ENCODE results near the gene PCDHGB2. TPM values are rescaled to one million over a fixed set of nuclear protein-coding genes. Genes with fewer than 3 reads are reported as not detected.

The PCDHGB2 gene
- total RNA-seq, 2 donors from 2014 or later: 5.2 to 6.7 TPM

DNA sequence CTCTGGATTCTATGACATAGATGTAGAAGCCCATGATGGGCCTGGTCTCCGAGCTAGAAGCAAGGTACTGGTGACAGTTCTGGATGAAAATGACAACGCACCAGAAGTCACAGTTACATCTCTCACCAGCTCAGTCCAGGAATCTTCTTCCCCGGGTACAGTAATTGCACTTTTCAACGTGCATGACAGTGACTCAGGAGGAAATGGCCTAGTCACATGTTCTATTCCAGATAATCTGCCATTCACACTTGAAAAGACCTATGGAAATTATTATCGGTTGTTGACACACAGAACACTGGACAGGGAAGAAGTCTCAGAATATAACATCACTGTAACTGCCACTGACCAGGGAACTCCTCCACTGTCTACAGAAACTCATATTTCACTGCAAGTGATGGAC, 3.7 kb upstream of the PCDHGB2 start:
- Histone ChIP-seq H3K4me1 (no peaks in the 10 kb centered on the region), H3K9me3 (peaks cover under 1 to 97% of the 10 kb centered on the region in 2 donors), H3K36me3 (no peaks in the 10 kb centered on the region), H3K27ac (no peak overlapping the region), H3K27me3 (no peaks in the 10 kb centered on the region), H3K4me3 (no peak overlapping the region)
- TF ChIP-seq, protein P1, sequence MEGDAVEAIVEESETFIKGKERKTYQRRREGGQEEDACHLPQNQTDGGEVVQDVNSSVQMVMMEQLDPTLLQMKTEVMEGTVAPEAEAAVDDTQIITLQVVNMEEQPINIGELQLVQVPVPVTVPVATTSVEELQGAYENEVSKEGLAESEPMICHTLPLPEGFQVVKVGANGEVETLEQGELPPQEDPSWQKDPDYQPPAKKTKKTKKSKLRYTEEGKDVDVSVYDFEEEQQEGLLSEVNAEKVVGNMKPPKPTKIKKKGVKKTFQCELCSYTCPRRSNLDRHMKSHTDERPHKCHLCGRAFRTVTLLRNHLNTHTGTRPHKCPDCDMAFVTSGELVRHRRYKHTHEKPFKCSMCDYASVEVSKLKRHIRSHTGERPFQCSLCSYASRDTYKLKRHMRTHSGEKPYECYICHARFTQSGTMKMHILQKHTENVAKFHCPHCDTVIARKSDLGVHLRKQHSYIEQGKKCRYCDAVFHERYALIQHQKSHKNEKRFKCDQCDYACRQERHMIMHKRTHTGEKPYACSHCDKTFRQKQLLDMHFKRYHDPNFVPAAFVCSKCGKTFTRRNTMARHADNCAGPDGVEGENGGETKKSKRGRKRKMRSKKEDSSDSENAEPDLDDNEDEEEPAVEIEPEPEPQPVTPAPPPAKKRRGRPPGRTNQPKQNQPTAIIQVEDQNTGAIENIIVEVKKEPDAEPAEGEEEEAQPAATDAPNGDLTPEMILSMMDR (IDR thresholded peaks at IDR 0.05): no peak
- no peak for DNase-seq (ENCODE audit: low spot score)

DNA sequence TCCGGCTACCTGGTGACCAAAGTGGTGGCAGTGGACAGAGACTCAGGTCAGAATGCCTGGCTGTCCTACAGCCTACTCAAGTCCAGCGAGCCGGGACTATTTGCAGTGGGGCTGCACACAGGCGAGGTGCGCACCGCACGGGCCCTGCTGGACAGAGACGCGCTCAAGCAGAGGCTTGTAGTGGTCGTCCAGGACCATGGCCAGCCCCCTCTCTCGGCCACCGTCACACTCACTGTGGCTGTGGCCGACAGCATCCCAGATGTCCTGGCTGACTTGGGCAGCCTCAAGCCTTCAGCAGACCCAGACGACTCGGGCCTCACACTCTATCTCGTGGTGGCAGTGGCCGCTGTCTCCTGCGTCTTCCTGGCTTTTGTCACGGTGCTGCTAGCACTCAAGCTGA, 2.8 kb upstream of the PCDHGB2 start:
- no peak for DNase-seq (ENCODE audit: low spot score)
- H3K27me3 ChIP-seq: no peaks in the 10 kb centered on the region
- TF ChIP-seq, protein P1 (IDR thresholded peaks at IDR 0.05): no peak
- no peak overlapping the region for H3K27ac ChIP-seq
- H3K36me3 ChIP-seq: no peaks in the 10 kb centered on the region
- no peak overlapping the region for H3K4me3 ChIP-seq
- H3K9me3 ChIP-seq: peaks cover 5 to 97% of the 10 kb centered on the region in 2 donors
- no peaks in the 10 kb centered on the region for H3K4me1 ChIP-seq

DNA sequence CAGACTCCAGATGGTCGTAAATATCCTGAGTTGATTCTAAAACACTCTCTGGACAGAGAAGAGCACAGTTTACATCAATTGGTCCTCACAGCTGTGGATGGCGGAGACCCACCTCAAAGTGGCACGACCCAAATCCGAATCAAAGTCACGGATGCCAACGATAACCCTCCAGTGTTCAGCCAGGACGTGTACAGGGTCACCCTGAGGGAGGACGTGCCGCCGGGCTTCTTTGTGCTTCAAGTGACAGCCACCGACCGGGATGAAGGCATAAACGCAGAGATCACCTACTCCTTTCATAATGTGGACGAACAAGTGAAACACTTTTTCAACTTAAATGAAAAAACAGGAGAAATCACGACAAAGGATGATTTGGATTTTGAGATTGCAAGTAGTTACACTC, 891 bp downstream of the PCDHGB2 start:
- Histone ChIP-seq H3K27ac (no peak overlapping the region), H3K36me3 (no peaks in the 10 kb centered on the region), H3K4me3 (no peak overlapping the region), H3K4me1 (no peaks in the 10 kb centered on the region), H3K9me3 (peaks cover 19 to 98% of the 10 kb centered on the region in 2 donors), H3K27me3 (no peaks in the 10 kb centered on the region)
- TF ChIP-seq, protein P1 (IDR thresholded peaks at IDR 0.05): no peak
- no peak for DNase-seq (ENCODE audit: low spot score)

DNA sequence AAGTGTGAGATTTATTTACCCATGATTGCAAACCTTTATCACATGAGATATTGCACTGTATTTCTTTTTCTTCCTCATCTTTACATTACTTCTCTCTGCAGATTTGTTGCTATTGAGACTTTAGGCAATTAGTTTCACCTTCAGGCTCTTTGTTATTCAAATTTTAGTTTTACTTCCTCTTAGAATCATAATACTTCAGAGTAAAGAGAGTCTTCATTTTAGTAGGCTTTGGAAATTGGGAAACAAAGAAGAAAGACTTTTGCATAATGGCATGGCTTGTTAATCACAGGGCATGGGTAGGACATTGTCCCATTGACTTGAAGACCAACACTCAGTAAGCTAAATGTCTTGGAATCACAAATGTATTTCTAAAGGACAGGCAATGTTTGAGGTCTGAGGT, 2.9 kb downstream of the PCDHGB2 start:
- H3K27ac ChIP-seq: no peak overlapping the region
- H3K4me1 ChIP-seq: no peaks in the 10 kb centered on the region
- DNase-seq (ENCODE audit: low spot score): no peak
- H3K27me3 ChIP-seq: no peaks in the 10 kb centered on the region
- H3K36me3 ChIP-seq: no peaks in the 10 kb centered on the region
- peaks cover 22 to 96% of the 10 kb centered on the region in 2 donors for H3K9me3 ChIP-seq
- no peak overlapping the region for H3K4me3 ChIP-seq
- TF ChIP-seq, protein P1 (IDR thresholded peaks at IDR 0.05): no peak

DNA sequence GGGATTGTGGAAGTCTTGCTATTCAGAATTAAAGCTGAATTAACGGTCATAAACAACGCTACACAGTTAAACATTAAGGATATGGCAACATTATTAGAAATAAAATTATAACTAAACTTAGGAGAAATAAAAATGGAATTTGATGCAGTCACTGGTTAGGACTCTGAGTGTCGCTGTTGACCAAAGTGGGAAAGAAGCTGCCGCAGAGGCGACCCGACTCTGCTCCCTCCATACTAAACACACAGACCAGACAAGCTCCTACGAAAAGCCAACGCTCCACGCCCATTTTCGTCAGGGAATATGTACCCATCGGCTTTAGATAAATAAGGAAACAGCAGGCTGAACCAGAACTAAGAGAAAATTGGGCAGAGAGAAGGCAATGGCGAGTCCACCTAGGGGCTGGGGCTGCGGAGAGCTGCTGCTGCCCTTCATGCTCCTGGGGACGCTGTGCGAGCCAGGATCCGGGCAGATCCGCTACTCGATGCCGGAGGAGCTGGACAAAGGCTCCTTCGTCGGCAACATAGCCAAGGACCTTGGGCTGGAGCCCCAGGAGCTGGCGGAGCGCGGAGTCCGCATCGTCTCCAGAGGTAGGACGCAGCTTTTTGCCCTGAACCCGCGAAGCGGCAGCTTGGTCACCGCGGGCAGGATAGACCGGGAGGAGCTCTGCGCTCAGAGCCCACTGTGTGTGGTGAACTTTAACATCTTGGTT, 4.3 kb downstream of the PCDHGB2 start, which contains the start of gene PCDHGA5:
PCDHGA5 (plus strand) TSS at position 211 of the 709 bp plus-strand sequence; CDS start at position 380, 169 bp downstream.
- no peak for DNase-seq (ENCODE audit: low spot score)
- TF ChIP-seq, protein P1 (IDR thresholded peaks at IDR 0.05): peak in 1 of 2 donors; percentile 15
- H3K36me3 ChIP-seq: no peaks in the 10 kb centered on the region
- no peak within 1 kb of the TSS for H3K27ac ChIP-seq
- no peaks in the 10 kb centered on the region for H3K27me3 ChIP-seq
- H3K4me1 ChIP-seq: no peaks in the 10 kb centered on the region
- H3K9me3 ChIP-seq: peaks cover 22 to 95% of the 10 kb centered on the region in 2 donors
- H3K4me3 ChIP-seq: peak within 1 kb of the TSS in 1 of 2 donors; percentile 24
